Measurements from ENCODE around the gene SCN9A. TPM values are rescaled to one million over a fixed set of nuclear protein-coding genes. Genes with fewer than 3 reads are reported as not detected.

SCN9A gene
- total and polyA plus RNA-seq, 2 experiments from 2014 or later = 1.4 TPM

GRCh38 chr2:166357068-166357949 is 18.4 kb downstream of the SCN9A start:
- H3K27me3 ChIP-seq = no peaks in the 10 kb centered on the region
- H3K36me3 ChIP-seq = no peaks in the 10 kb centered on the region
- no peak overlapping the region for H3K4me3 ChIP-seq
- DNase-seq (ENCODE audit: low read depth in 1 of 2, low spot score in 1 of 2) = no peak
- TF ChIP-seq CTCF (IDR thresholded peaks at IDR 0.05; ENCODE audit: low read depth, low read length) = no peak
- no peak overlapping the region for H3K27ac ChIP-seq
- H3K4me1 ChIP-seq (ENCODE audit: low read depth) = no peaks in the 10 kb centered on the region
- no peaks in the 10 kb centered on the region for H3K9me3 ChIP-seq (ENCODE audit: low read depth)

GRCh38 chr2:166351319-166351718 is 24.4 kb downstream of the SCN9A start:
- Histone ChIP-seq H3K4me3 (no peak overlapping the region), H3K9me3 (ENCODE audit: low read depth) (no peaks in the 10 kb centered on the region), H3K36me3 (no peaks in the 10 kb centered on the region), H3K27me3 (no peaks in the 10 kb centered on the region), H3K27ac (no peak overlapping the region), H3K4me1 (ENCODE audit: low read depth) (no peaks in the 10 kb centered on the region)
- DNase-seq (ENCODE audit: low read depth in 1 of 2, low spot score in 1 of 2) = peak in 1 of 2 donors; percentile 73
- no peak for TF ChIP-seq CTCF (IDR thresholded peaks at IDR 0.05; ENCODE audit: low read depth, low read length)

GRCh38 chr2:166350525-166350924 is 25.2 kb downstream of the SCN9A start:
- Histone ChIP-seq H3K27me3 (no peaks in the 10 kb centered on the region), H3K4me1 (ENCODE audit: low read depth) (no peaks in the 10 kb centered on the region), H3K4me3 (no peak overlapping the region), H3K9me3 (ENCODE audit: low read depth) (no peaks in the 10 kb centered on the region), H3K27ac (no peak overlapping the region), H3K36me3 (no peaks in the 10 kb centered on the region)
- no peak for TF ChIP-seq CTCF (IDR thresholded peaks at IDR 0.05; ENCODE audit: low read depth, low read length)
- DNase-seq (ENCODE audit: low read depth in 1 of 2, low spot score in 1 of 2) = no peak

- H3K27me3 ChIP-seq = no peaks in the 10 kb centered on the region
- peak in 1 of 2 donors; percentile 66 for DNase-seq (ENCODE audit: low read depth in 1 of 2, low spot score in 1 of 2)
These were observed 31.2 kb downstream of the SCN9A start for GRCh38 chr2:166344286-166345113.

More at GRCh38 chr2:166344286-166345113, 31.2 kb downstream of the SCN9A start:
- H3K27ac ChIP-seq = no peak overlapping the region
- H3K4me3 ChIP-seq = no peak overlapping the region
- no peaks in the 10 kb centered on the region for H3K36me3 ChIP-seq
- TF ChIP-seq CTCF (IDR thresholded peaks at IDR 0.05; ENCODE audit: low read depth, low read length) = no peak
- no peaks in the 10 kb centered on the region for H3K4me1 ChIP-seq (ENCODE audit: low read depth)
- no peaks in the 10 kb centered on the region for H3K9me3 ChIP-seq (ENCODE audit: low read depth)

All from cardiac muscle cell (in vitro differentiated cells and primary cell).